Keratinocyte (primary cell): ENCODE data around the gene CREG2.

Source experiments
- CTCF ChIP-seq, 3 experiments: IDR thresholded peaks in 1 of 3; conservative IDR thresholded peaks in 1 of 3; optimal IDR thresholded peaks in 1 of 3; 2 replicates in 2 of 3; 3 replicates in 1 of 3; pipeline versions ENCODE3 to v1.5.1; 2011; ENCODE audit warnings: low read length in 3 of 3, mild to moderate bottlenecking in 3 of 3, moderate library complexity in 2 of 3, control low read depth in 1 of 3, inconsistent platforms in 1 of 3; ENCODE audit not compliant: insufficient read depth in 2 of 3; ENCODE audit errors: extremely low read depth in 1 of 3
- EZH2 ChIP-seq: IDR thresholded peaks from one replicate; pipeline ENCODE4 v1.6.1; 2012; ENCODE audit warnings: inconsistent platforms, mild to moderate bottlenecking, low read length, moderate library complexity

- TF ChIP-seq EZH2 (no peak), CTCF (optimal IDR thresholded peaks at IDR 0.05 in 1 of 3, IDR thresholded peaks at IDR 0.05 in 1 of 3, conservative IDR thresholded peaks at IDR 0.05 in 1 of 3; ENCODE audit: extremely low read depth in 1 of 3, insufficient read depth in 2 of 3, low read length in 3 of 3) (no peak)
These were observed 78.7 kb downstream of the CREG2 start, which contains the start of gene RNF149 for GRCh38 chr2:101308432-101309210.
